GM12872 (cell line): ENCODE results near the gene PDZK1IP1.

Experiments
- CTCF ChIP-seq: IDR thresholded peaks from 3 replicates; pipeline ENCODE4 v1.5.1; 2011; ENCODE audit warnings: low read depth, mild to moderate bottlenecking, low read length, moderate library complexity; ENCODE audit not compliant: insufficient read depth

PDZK1IP1 gene

GRCh38 chr1:47219590-47220220 lies 29.9 kb upstream of the PDZK1IP1 start:
- TF ChIP-seq CTCF = no peak

- TF ChIP-seq CTCF = no peak
These were observed 29.2 kb upstream of the PDZK1IP1 start for GRCh38 chr1:47219001-47219400.

- TF ChIP-seq CTCF = no peak
These were observed 26.6 kb upstream of the PDZK1IP1 start for GRCh38 chr1:47216278-47217059.

- no peak for TF ChIP-seq CTCF
These were observed 25.9 kb upstream of the PDZK1IP1 start for GRCh38 chr1:47215713-47216112.

- TF ChIP-seq CTCF = no peak
These were observed 24.7 kb upstream of the PDZK1IP1 start for GRCh38 chr1:47214549-47214948.

- TF ChIP-seq CTCF = no peak
These were observed 23.6 kb upstream of the PDZK1IP1 start for GRCh38 chr1:47213230-47213963.

- TF ChIP-seq CTCF = no peak
These were observed 22.9 kb upstream of the PDZK1IP1 start for GRCh38 chr1:47212636-47213229.
